HepG2 (cell line): ENCODE data around the gene SMARCAD1. TPM values are rescaled to one million over a fixed set of nuclear protein-coding genes. Genes with fewer than 3 reads are reported as not detected.

Source experiments
- ARNTL ChIP-seq: sonication (generic); formaldehyde crosslinking; IDR thresholded peaks from 2 replicates; pipeline ENCODE4 v1.4.0; 2020; ENCODE audit warnings: mild to moderate bottlenecking, missing genetic modification reagents
- HNRNPL ChIP-seq: fragments of 200-400 bp; formaldehyde crosslinking; IDR thresholded peaks from 2 replicates; pipeline ENCODE4 v1.6.1; 2017; ENCODE audit warnings: mild to moderate bottlenecking, low read depth, low read length
- JUN ChIP-seq: sonication (generic); formaldehyde crosslinking; IDR thresholded peaks from 2 replicates; pipeline ENCODE4 v1.4.0; 2020; ENCODE audit warnings: mild to moderate bottlenecking, missing genetic modification reagents
- KLF6 ChIP-seq: IDR thresholded peaks from 2 replicates; pipeline ENCODE4 v1.8.0; 2016; ENCODE audit warnings: missing biosample characterization, missing genetic modification reagents
- MAF1 ChIP-seq: sonication (generic); formaldehyde crosslinking; IDR thresholded peaks from 2 replicates; pipeline ENCODE4 v1.5.0; 2020; ENCODE audit warnings: missing genetic modification reagents, borderline replicate concordance
- PHF21A ChIP-seq: sonication (generic); formaldehyde crosslinking; IDR thresholded peaks from 2 replicates; pipeline ENCODE4 v1.5.0; 2020; ENCODE audit warnings: mild to moderate bottlenecking, missing genetic modification reagents
- SPEN ChIP-seq: sonication (generic); formaldehyde crosslinking; IDR thresholded peaks from 2 replicates; pipeline ENCODE4 v1.5.1; 2020; ENCODE audit warnings: low read depth, mild to moderate bottlenecking, missing genetic modification reagents
- TARDBP ChIP-seq: sonication (generic); formaldehyde crosslinking; IDR thresholded peaks from 2 replicates; pipeline ENCODE4 v1.8.0; 2022; ENCODE audit warnings: mild to moderate bottlenecking, missing genetic modification reagents
- THYN1 ChIP-seq: sonication (generic); formaldehyde crosslinking; IDR thresholded peaks from 2 replicates; pipeline ENCODE4 v1.8.1; 2023; ENCODE audit warnings: low read depth, mild to moderate bottlenecking, moderate library complexity, missing genetic modification reagents, borderline replicate concordance
- XRCC5 ChIP-seq: fragments of 200-400 bp; formaldehyde crosslinking; optimal IDR thresholded peaks from 2 replicates; pipeline ENCODE3; 2017; ENCODE audit warnings: mild to moderate bottlenecking, low read length
- YEATS2 ChIP-seq: sonication (generic); formaldehyde crosslinking; IDR thresholded peaks from 2 replicates; pipeline ENCODE4 v1.4.0; 2020; ENCODE audit warnings: missing genetic modification reagents, borderline replicate concordance
- ZKSCAN8 ChIP-seq: IDR thresholded peaks from 2 replicates; pipeline ENCODE4 v1.6.1; 2016; ENCODE audit warnings: borderline replicate concordance, missing genetic modification reagents, missing compliant biosample characterization
- ZNF629 ChIP-seq: sonication (generic); formaldehyde crosslinking; conservative IDR thresholded peaks from 2 replicates; pipeline ENCODE4 v1.5.0; 2020; ENCODE audit warnings: missing genetic modification reagents
- ZNF724P ChIP-seq: sonication (generic); formaldehyde crosslinking; IDR thresholded peaks from 2 replicates; pipeline ENCODE4 v1.8.0; 2022; ENCODE audit warnings: missing genetic modification reagents, borderline replicate concordance
- polyA plus RNA-seq, 8 experiments: library from polyadenylated mRNA; depleted of rRNA in 3 of 8; stranded (reverse) in 7 of 8; unstranded in 1 of 8; fragments of >200 nt; fragmentation: Illumina TruSeq in 4 of 8; extraction: Trizol in 4 of 8; gene quantifications; 2 replicates each; pipeline versions ENCODE4 v1.2.1 to v1.2.3, GENCODE V29; 2011 to 2016; ENCODE audit warnings: low read depth in 4 of 8, missing spikeins in 1 of 8, mixed read lengths in 1 of 8; ENCODE audit not compliant: insufficient read depth in 1 of 8
- total RNA-seq, 5 experiments: library from RNA; depleted of rRNA; stranded (reverse); fragments of >200 nt; fragmentation: Illumina TruSeq; extraction: Trizol; gene quantifications; 2 replicates each; pipeline ENCODE4 v1.2.3, GENCODE V29; 2016; ENCODE audit warnings: low read depth in 1 of 5
- TF ChIP-seq, protein P1 (sequence below): sonication (generic); formaldehyde crosslinking; IDR thresholded peaks from 2 replicates; pipeline ENCODE4 v1.4.0; 2020; ENCODE audit warnings: missing genetic modification reagents
- TF ChIP-seq, protein P2 (sequence below): sonication (generic); formaldehyde crosslinking; IDR thresholded peaks from 2 replicates; pipeline ENCODE4 v1.4.0; 2020; ENCODE audit warnings: mild to moderate bottlenecking, missing genetic modification reagents
- TF ChIP-seq, protein P3 (sequence below): sonication (generic); formaldehyde crosslinking; IDR thresholded peaks from 2 replicates; pipeline ENCODE4 v1.4.0; 2020; ENCODE audit warnings: mild to moderate bottlenecking, missing genetic modification reagents

Gene SMARCAD1
- total and polyA plus RNA-seq, 2 of the 13 experiments (the other 11 are each of a cell fraction or from before 2014, with no cell fraction given) = 18.2 to 35.9 TPM

DNA sequence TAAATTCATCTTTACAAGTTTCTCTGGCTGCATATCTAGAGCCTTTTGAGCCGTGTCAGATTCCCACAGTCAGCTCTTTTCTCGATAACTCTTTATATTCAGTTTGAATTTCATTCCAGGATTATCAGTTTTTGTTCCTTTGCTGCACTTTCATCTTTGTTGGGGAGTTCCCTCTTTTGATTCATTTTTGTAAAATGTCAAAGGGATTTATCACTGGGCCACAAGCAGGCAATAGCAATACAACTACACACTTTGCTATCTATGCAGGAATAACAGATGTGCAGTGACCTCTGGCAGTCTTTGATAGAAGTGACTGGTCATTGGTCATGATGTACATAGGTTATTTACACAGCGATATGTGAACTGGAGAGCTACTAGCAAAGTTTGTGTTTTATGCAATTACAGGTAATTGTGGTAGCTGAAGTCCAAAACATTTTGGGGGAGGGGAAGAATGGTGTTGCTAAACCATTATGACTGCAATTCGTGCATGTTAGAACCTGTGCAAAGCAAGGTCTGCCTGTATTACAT, 91.1 kb downstream of the SMARCAD1 start (continued):
- TF ChIP-seq KLF6 (no peak), XRCC5 (no peak), PHF21A (CRISPR knock-in tag) (no peak), ARNTL (CRISPR knock-in tag) (no peak), THYN1 (no peak), TARDBP (CRISPR knock-in tag) (peak; percentile 38; the same call in 1 of the 2 replicates), ZNF629 (CRISPR knock-in tag) (no peak), YEATS2 (no peak), SPEN (CRISPR knock-in tag) (no peak), MAF1 (no peak), ZNF724P (no peak), JUN (no peak), ZKSCAN8 (CRISPR knock-in tag) (0 out of 2 replicates have a peak, but pooled peaks have one; percentile 18), HNRNPL (no peak)
- TF ChIP-seq, protein P1, sequence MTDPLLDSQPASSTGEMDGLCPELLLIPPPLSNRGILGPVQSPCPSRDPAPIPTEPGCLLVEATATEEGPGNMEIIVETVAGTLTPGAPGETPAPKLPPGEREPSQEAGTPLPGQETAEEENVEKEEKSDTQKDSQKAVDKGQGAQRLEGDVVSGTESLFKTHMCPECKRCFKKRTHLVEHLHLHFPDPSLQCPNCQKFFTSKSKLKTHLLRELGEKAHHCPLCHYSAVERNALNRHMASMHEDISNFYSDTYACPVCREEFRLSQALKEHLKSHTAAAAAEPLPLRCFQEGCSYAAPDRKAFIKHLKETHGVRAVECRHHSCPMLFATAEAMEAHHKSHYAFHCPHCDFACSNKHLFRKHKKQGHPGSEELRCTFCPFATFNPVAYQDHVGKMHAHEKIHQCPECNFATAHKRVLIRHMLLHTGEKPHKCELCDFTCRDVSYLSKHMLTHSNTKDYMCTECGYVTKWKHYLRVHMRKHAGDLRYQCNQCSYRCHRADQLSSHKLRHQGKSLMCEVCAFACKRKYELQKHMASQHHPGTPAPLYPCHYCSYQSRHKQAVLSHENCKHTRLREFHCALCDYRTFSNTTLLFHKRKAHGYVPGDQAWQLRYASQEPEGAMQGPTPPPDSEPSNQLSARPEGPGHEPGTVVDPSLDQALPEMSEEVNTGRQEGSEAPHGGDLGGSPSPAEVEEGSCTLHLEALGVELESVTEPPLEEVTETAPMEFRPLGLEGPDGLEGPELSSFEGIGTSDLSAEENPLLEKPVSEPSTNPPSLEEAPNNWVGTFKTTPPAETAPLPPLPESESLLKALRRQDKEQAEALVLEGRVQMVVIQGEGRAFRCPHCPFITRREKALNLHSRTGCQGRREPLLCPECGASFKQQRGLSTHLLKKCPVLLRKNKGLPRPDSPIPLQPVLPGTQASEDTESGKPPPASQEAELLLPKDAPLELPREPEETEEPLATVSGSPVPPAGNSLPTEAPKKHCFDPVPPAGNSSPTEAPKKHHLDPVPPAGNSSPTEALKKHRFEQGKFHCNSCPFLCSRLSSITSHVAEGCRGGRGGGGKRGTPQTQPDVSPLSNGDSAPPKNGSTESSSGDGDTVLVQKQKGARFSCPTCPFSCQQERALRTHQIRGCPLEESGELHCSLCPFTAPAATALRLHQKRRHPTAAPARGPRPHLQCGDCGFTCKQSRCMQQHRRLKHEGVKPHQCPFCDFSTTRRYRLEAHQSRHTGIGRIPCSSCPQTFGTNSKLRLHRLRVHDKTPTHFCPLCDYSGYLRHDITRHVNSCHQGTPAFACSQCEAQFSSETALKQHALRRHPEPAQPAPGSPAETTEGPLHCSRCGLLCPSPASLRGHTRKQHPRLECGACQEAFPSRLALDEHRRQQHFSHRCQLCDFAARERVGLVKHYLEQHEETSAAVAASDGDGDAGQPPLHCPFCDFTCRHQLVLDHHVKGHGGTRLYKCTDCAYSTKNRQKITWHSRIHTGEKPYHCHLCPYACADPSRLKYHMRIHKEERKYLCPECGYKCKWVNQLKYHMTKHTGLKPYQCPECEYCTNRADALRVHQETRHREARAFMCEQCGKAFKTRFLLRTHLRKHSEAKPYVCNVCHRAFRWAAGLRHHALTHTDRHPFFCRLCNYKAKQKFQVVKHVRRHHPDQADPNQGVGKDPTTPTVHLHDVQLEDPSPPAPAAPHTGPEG (CRISPR knock-in tag) = no peak
- TF ChIP-seq, protein P2, sequence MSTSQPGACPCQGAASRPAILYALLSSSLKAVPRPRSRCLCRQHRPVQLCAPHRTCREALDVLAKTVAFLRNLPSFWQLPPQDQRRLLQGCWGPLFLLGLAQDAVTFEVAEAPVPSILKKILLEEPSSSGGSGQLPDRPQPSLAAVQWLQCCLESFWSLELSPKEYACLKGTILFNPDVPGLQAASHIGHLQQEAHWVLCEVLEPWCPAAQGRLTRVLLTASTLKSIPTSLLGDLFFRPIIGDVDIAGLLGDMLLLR = no peak
- TF ChIP-seq, protein P3, sequence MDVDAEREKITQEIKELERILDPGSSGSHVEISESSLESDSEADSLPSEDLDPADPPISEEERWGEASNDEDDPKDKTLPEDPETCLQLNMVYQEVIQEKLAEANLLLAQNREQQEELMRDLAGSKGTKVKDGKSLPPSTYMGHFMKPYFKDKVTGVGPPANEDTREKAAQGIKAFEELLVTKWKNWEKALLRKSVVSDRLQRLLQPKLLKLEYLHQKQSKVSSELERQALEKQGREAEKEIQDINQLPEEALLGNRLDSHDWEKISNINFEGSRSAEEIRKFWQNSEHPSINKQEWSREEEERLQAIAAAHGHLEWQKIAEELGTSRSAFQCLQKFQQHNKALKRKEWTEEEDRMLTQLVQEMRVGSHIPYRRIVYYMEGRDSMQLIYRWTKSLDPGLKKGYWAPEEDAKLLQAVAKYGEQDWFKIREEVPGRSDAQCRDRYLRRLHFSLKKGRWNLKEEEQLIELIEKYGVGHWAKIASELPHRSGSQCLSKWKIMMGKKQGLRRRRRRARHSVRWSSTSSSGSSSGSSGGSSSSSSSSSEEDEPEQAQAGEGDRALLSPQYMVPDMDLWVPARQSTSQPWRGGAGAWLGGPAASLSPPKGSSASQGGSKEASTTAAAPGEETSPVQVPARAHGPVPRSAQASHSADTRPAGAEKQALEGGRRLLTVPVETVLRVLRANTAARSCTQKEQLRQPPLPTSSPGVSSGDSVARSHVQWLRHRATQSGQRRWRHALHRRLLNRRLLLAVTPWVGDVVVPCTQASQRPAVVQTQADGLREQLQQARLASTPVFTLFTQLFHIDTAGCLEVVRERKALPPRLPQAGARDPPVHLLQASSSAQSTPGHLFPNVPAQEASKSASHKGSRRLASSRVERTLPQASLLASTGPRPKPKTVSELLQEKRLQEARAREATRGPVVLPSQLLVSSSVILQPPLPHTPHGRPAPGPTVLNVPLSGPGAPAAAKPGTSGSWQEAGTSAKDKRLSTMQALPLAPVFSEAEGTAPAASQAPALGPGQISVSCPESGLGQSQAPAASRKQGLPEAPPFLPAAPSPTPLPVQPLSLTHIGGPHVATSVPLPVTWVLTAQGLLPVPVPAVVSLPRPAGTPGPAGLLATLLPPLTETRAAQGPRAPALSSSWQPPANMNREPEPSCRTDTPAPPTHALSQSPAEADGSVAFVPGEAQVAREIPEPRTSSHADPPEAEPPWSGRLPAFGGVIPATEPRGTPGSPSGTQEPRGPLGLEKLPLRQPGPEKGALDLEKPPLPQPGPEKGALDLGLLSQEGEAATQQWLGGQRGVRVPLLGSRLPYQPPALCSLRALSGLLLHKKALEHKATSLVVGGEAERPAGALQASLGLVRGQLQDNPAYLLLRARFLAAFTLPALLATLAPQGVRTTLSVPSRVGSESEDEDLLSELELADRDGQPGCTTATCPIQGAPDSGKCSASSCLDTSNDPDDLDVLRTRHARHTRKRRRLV (CRISPR knock-in tag) = no peak
